OCI-LY7 (cell line): ENCODE results near the gene UBE2G2.

ENCODE experiments used
- EZH2phosphoT487 ChIP-seq: fragments of 200-600 bp; sonication (generic); IDR thresholded peaks from 2 replicates; pipeline ENCODE4 v1.6.1; 2018; ENCODE audit warnings: low read depth, borderline replicate concordance, mild to moderate bottlenecking, mixed run types, antibody characterized with exemption, low read length, moderate library complexity, mixed read lengths
- TF ChIP-seq, protein P1 (sequence below): fragments of 200-600 bp; sonication (generic); conservative IDR thresholded peaks from 2 replicates; pipeline ENCODE4 v1.5.1; 2014; ENCODE audit warnings: mild to moderate bottlenecking, antibody characterized with exemption, low read length, moderate library complexity, mixed read lengths

DNA sequence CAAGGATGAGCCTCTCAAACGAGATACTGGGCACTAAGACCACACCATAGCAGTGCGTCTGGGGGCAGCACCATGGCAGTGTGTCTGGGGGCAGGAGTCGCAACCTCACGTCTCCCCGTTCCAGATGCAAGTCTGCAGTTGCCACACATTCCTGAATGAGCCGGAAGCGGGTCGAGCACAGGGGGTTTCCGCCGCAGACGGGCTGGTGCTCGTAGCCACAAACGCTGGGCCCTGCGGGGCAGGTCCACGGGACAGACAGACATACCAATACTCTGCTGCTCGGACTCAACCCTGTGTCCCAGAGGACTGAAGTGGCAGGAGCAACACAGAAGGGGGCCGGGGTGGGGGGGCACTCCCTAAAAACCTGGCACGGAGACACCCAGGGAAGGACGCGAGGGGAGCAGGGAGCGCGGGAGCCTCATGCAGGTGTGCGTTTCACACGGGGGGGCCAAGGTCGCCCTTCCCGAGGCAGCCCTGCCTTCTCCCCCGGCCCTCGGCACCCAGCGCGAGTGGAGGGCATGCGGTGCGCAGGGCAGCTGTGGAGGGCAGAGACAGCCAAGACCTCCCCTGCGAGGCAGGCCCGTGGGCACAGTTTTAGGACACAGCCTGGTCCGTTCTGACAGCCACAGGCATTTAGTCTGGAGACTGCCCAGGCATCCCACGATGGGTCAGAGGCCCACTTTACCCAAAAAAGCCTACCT lies 47.4 kb upstream of the UBE2G2 start:
- TF ChIP-seq, protein P1, sequence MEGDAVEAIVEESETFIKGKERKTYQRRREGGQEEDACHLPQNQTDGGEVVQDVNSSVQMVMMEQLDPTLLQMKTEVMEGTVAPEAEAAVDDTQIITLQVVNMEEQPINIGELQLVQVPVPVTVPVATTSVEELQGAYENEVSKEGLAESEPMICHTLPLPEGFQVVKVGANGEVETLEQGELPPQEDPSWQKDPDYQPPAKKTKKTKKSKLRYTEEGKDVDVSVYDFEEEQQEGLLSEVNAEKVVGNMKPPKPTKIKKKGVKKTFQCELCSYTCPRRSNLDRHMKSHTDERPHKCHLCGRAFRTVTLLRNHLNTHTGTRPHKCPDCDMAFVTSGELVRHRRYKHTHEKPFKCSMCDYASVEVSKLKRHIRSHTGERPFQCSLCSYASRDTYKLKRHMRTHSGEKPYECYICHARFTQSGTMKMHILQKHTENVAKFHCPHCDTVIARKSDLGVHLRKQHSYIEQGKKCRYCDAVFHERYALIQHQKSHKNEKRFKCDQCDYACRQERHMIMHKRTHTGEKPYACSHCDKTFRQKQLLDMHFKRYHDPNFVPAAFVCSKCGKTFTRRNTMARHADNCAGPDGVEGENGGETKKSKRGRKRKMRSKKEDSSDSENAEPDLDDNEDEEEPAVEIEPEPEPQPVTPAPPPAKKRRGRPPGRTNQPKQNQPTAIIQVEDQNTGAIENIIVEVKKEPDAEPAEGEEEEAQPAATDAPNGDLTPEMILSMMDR: no peak
- no peak for TF ChIP-seq EZH2phosphoT487
